Upper lobe of right lung (tissue), 1 donor: ENCODE results near the gene PTGR1. TPM values are rescaled to one million over a fixed set of nuclear protein-coding genes. Genes with fewer than 3 reads are reported as not detected.

Source experiments
- ATAC-seq: fragments of 200-7000 bp; cut with Tn5 transposase; one replicate; pipeline ENCODE4 v1.9.1; 2020; ENCODE audit warnings: mild to moderate bottlenecking, moderate library complexity
- DNase-seq: peaks from one replicate; pipeline ENCODE4 v3.0.0-alpha.2; 2020
- H3K27ac ChIP-seq: fragments of 200-600 bp; one replicate; pipeline ENCODE4 v1.8.0; 2022
- H3K27me3 ChIP-seq: fragments of 200-600 bp; one replicate; pipeline ENCODE4 v1.8.0; 2022; ENCODE audit warnings: mild to moderate bottlenecking
- H3K36me3 ChIP-seq: fragments of 200-600 bp; one replicate; pipeline ENCODE4 v1.8.0; 2022
- H3K4me1 ChIP-seq: fragments of 200-600 bp; one replicate; pipeline ENCODE4 v1.8.0; 2022
- H3K4me3 ChIP-seq: fragments of 200-600 bp; one replicate; pipeline ENCODE4 v1.8.0; 2022; ENCODE audit warnings: mild to moderate bottlenecking
- H3K9me3 ChIP-seq: fragments of 200-600 bp; one replicate; pipeline ENCODE4 v1.8.0; 2022
- CTCF ChIP-seq: fragments of 200-600 bp; IDR thresholded peaks from one replicate; pipeline ENCODE4 v1.8.0; 2022; ENCODE audit warnings: antibody characterized with exemption
- intact Hi-C: fragments of 100-400 bp; cut with DNase I; formaldehyde crosslinking; loops from one replicate; pipeline ENCODE4 v1.11.0; 2022
- long read RNA-seq: library from polyadenylated mRNA; unstranded; transcript quantifications from one replicate; pipeline ENCODE4 v2.0.0, GENCODE V29; 2021
- total RNA-seq: library from RNA; stranded (reverse); fragmentation: NEBNext Ultra II Directional; extraction: Animal tissue kit (Norgen Biotek cat#: 25700); gene quantifications from one replicate; pipeline ENCODE4 v1.2.1, GENCODE V29; 2021
- donor health status: DM: no; HTN: yes; CAD: no; lungs with severe emphysema.

Gene PTGR1
- 38.0 TPM for total RNA-seq
- long read RNA-seq, transcript PTGR1-201 (10 exons, 1,223 nt) = major isoform, 16 of 27 reads
- long read RNA-seq, transcript PTGR1-205 (10 exons, 1,407 nt) = minor isoform, 6 of 27 reads
- long read RNA-seq, partial matches to known transcripts = 0 of 27 reads
- long read RNA-seq, other reads (novel, unspliced or antisense) = 4 of 27 reads

- peak within 1 kb of the TSS; percentile 94 for H3K27ac ChIP-seq
- intact Hi-C loops = no loop called here
- peaks cover 4% of the 10 kb centered on the region for H3K36me3 ChIP-seq
- DNase-seq (peak; percentile 94), ATAC-seq (peak; percentile 92)
- no peaks in the 10 kb centered on the region for H3K4me1 ChIP-seq
- H3K27me3 ChIP-seq = no peaks in the 10 kb centered on the region
- no peak for TF ChIP-seq CTCF
- no peaks in the 10 kb centered on the region for H3K9me3 ChIP-seq
- H3K4me3 ChIP-seq = peak within 1 kb of the TSS; percentile 89
These were observed at the start of gene PTGR1 for GRCh38 chr9:111599092-111599954. PTGR1 (minus strand) TSS chr9:111599647; CDS start chr9:111597422, 2,225 bp downstream.

- DNase-seq (no peak), ATAC-seq (no peak)
- no peaks in the 10 kb centered on the region for H3K4me1 ChIP-seq
- no peaks in the 10 kb centered on the region for H3K27me3 ChIP-seq
- H3K27ac ChIP-seq = no peak overlapping the region
- peaks cover 34% of the 10 kb centered on the region for H3K36me3 ChIP-seq
- no peak overlapping the region for H3K4me3 ChIP-seq
- intact Hi-C loops = no loop called here
- no peaks in the 10 kb centered on the region for H3K9me3 ChIP-seq
- no peak for TF ChIP-seq CTCF
These were observed 49.6 kb upstream of the PTGR1 start for GRCh38 chr9:111649016-111649415.

GRCh38 chr9:111648066-111648465 lies 48.6 kb upstream of the PTGR1 start:
- Histone ChIP-seq H3K27ac (peak overlapping the region; percentile 43), H3K4me3 (no peak overlapping the region), H3K9me3 (no peaks in the 10 kb centered on the region), H3K36me3 (peaks cover 25% of the 10 kb centered on the region), H3K4me1 (no peaks in the 10 kb centered on the region), H3K27me3 (no peaks in the 10 kb centered on the region)
- intact Hi-C loops = no loop called here
- no peak for TF ChIP-seq CTCF
- DNase-seq (no peak), ATAC-seq (peak; percentile 64)

GRCh38 chr9:111646417-111646816 lies 47.0 kb upstream of the PTGR1 start:
- DNase-seq (no peak), ATAC-seq (no peak)
- Histone ChIP-seq H3K4me1 (no peaks in the 10 kb centered on the region), H3K4me3 (no peak overlapping the region), H3K9me3 (no peaks in the 10 kb centered on the region), H3K36me3 (peaks cover 21% of the 10 kb centered on the region), H3K27me3 (no peaks in the 10 kb centered on the region), H3K27ac (no peak overlapping the region)
- no peak for TF ChIP-seq CTCF
- intact Hi-C loops = no loop called here

- no peak for TF ChIP-seq CTCF
- Histone ChIP-seq H3K4me1 (no peaks in the 10 kb centered on the region), H3K9me3 (no peaks in the 10 kb centered on the region), H3K27ac (no peak overlapping the region), H3K36me3 (peaks cover 21% of the 10 kb centered on the region), H3K4me3 (no peak overlapping the region), H3K27me3 (no peaks in the 10 kb centered on the region)
- intact Hi-C loops = no loop called here
- ATAC-seq = no peak
- no peak for DNase-seq
These were observed 46.4 kb upstream of the PTGR1 start for GRCh38 chr9:111645806-111646205.
